ENCODE data around the gene CREG2.
A peak's percentile ranks its signal among the peaks of the same experiment; 100 is the strongest.

Gene CREG2

GRCh38 chr2:101388232-101388631, 929 bp upstream of the CREG2 start:
- ATAC-seq = peak; percentile 48
- TF ChIP-seq POU6F1 (CRISPR knock-in tag; IDR thresholded peaks at IDR 0.05; ENCODE audit: borderline replicate concordance, low read depth) (no peak), ZNF70 (CRISPR knock-in tag; IDR thresholded peaks at IDR 0.05) (no peak), ESRRG (CRISPR knock-in tag; IDR thresholded peaks at IDR 0.05) (no peak), SNAI2 (CRISPR knock-in tag; IDR thresholded peaks at IDR 0.05) (no peak), CREB5 (CRISPR knock-in tag; IDR thresholded peaks at IDR 0.05; ENCODE audit: low read depth) (no peak), ZNF8 (CRISPR knock-in tag; IDR thresholded peaks at IDR 0.05) (no peak), PPARA (CRISPR knock-in tag; IDR thresholded peaks at IDR 0.05; ENCODE audit: borderline replicate concordance) (no peak), TSHZ2 (CRISPR knock-in tag; IDR thresholded peaks at IDR 0.05) (no peak), CSRNP3 (CRISPR knock-in tag; IDR thresholded peaks at IDR 0.05) (no peak), ISL1 (CRISPR knock-in tag; IDR thresholded peaks at IDR 0.05) (no peak)

- ATAC-seq = peak; percentile 60
- TF ChIP-seq CREB5 (CRISPR knock-in tag; IDR thresholded peaks at IDR 0.05; ENCODE audit: low read depth) = no peak
- TF ChIP-seq BACH2 (CRISPR knock-in tag; IDR thresholded peaks at IDR 0.05; ENCODE audit: borderline replicate concordance) = no peak
- no peak for TF ChIP-seq RARB (CRISPR knock-in tag; IDR thresholded peaks at IDR 0.05)
- no peak for TF ChIP-seq ZFP3 (CRISPR knock-in tag; IDR thresholded peaks at IDR 0.05)
- TF ChIP-seq OSR1 (CRISPR knock-in tag; IDR thresholded peaks at IDR 0.05) = no peak
- no peak for TF ChIP-seq CSRNP3 (CRISPR knock-in tag; IDR thresholded peaks at IDR 0.05)
- no peak for TF ChIP-seq ESRRG (CRISPR knock-in tag; IDR thresholded peaks at IDR 0.05)
These were observed 628 bp downstream of the CREG2 start for GRCh38 chr2:101386599-101387150.

GRCh38 chr2:101383016-101383541, 4.2 kb downstream of the CREG2 start:
- ATAC-seq = no peak
- TF ChIP-seq POU6F1 (CRISPR knock-in tag; IDR thresholded peaks at IDR 0.05; ENCODE audit: borderline replicate concordance, low read depth) = no peak
- TF ChIP-seq ZFP3 (CRISPR knock-in tag; IDR thresholded peaks at IDR 0.05) = no peak
- no peak for TF ChIP-seq CSRNP3 (CRISPR knock-in tag; IDR thresholded peaks at IDR 0.05)
- no peak for TF ChIP-seq PPARA (CRISPR knock-in tag; IDR thresholded peaks at IDR 0.05; ENCODE audit: borderline replicate concordance)
- TF ChIP-seq RARB (CRISPR knock-in tag; IDR thresholded peaks at IDR 0.05) = no peak
- TF ChIP-seq ISL1 (CRISPR knock-in tag; IDR thresholded peaks at IDR 0.05) = no peak
- no peak for TF ChIP-seq BACH2 (CRISPR knock-in tag; IDR thresholded peaks at IDR 0.05; ENCODE audit: borderline replicate concordance)
- no peak for TF ChIP-seq ARNTL (CRISPR knock-in tag; IDR thresholded peaks at IDR 0.05; ENCODE audit: borderline replicate concordance, low read depth)
- TF ChIP-seq ESRRG (CRISPR knock-in tag; IDR thresholded peaks at IDR 0.05) = no peak
- TF ChIP-seq OSR1 (CRISPR knock-in tag; IDR thresholded peaks at IDR 0.05) = no peak
- TF ChIP-seq CSDC2 (CRISPR knock-in tag; IDR thresholded peaks at IDR 0.05) = no peak
- TF ChIP-seq ZNF8 (CRISPR knock-in tag; IDR thresholded peaks at IDR 0.05) = no peak
- TF ChIP-seq CREB5 (CRISPR knock-in tag; IDR thresholded peaks at IDR 0.05; ENCODE audit: low read depth) = no peak
- no peak for TF ChIP-seq ZC3H10 (CRISPR knock-in tag; IDR thresholded peaks at IDR 0.05)

Data from SK-N-SH treated with all-trans-retinoic acid at 6 μM for 48 hours (cell line).